ENCODE data around the gene YJEFN3.

DNA sequence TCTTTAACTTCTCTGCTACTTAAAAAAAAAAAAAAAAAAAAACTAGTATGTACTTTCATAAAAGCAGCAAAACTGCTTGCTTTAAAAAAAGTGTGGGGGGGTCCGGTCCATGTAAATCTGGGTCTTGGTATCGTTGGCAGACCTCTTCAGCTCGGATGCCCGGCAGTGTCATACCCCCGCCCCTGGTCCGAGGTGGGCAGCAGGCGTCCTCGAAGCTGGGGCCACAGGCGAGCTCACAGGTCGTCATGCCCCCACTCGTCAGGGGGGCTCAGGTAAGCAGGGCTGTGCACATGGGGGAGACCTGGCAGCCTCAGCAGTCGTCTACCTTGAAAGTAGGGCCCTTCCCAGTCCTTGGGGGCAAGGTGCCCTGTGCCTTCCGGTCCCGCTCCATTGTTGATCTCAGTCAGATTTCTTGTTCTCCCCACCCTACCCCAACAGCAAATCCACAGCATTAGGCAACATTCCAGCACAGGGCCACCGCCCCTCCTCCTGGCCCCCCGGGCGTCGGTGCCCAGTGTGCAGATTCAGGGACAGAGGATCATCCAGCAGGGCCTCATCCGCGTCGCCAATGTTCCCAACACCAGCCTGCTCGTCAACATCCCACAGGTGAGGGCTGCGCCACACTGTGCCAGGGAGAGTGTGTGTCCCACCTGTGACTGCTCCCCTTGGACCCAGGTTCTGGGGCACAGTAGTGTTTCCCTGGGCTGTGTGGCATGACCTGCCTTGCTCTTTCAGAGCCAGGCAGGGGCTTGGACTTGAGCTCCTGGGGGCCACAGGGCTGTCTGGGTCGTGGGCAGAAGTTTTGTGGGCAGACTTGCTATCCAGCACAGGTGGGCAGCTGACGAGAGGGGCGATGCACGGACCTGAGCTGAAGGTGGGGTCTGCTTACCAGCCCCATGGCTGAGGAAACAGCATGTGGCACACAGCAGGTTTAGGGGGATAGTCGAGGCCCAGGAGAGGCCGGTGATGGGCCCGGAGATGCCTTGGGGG, 32.8 kb upstream of the YJEFN3 start:
- TF ChIP-seq MYC (IDR thresholded peaks at IDR 0.05; ENCODE audit: low read depth, low read length) (no peak), POLR2A (IDR thresholded peaks at IDR 0.05; ENCODE audit: low read depth, low read length) (no peak), CTCF (IDR thresholded peaks at IDR 0.05; ENCODE audit: extremely low read depth in 1 of 2, insufficient read depth in 1 of 2, low read depth in 1 of 2, low read length in 2 of 2) (no peak), MAX (IDR thresholded peaks at IDR 0.05; ENCODE audit: insufficient read depth, insufficient read length) (no peak), EZH2 (IDR thresholded peaks at IDR 0.05; ENCODE audit: borderline replicate concordance, low read depth, low read length, severe bottlenecking) (no peak), FOS (IDR thresholded peaks at IDR 0.05; ENCODE audit: borderline replicate concordance, insufficient read depth, low read length) (no peak), POLR2AphosphoS5 (IDR thresholded peaks at IDR 0.05; ENCODE audit: insufficient read depth, low read depth, low read length) (no peak), JUN (IDR thresholded peaks at IDR 0.05; ENCODE audit: borderline replicate concordance, insufficient read depth, insufficient read length, low read depth) (no peak), GATA2 (IDR thresholded peaks at IDR 0.05; ENCODE audit: insufficient read depth, insufficient read length, low read depth, low read length) (no peak)
